ENCODE data around the gene TCEA2.

- TF ChIP-seq CTCF (IDR thresholded peaks at IDR 0.05) (no peak), POLR2A (IDR thresholded peaks at IDR 0.05) (no peak)
These were observed 762 bp upstream of the TCEA2 start for GRCh38 chr20:64062276-64062595.
